A549 (cell line): ENCODE results near the gene PTMS.
A peak's percentile ranks its signal among the peaks of the same experiment; 100 is the strongest.

ENCODE experiments used
- CBX8 ChIP-seq: fragments of 200-600 bp; sonication (generic); IDR thresholded peaks from 2 replicates; pipeline ENCODE4 v1.6.1; 2016
- GATA3 ChIP-seq: IDR thresholded peaks from 2 replicates; pipeline ENCODE4 v1.6.1; 2012; ENCODE audit warnings: borderline replicate concordance
- JUNB ChIP-seq: fragments of >200 bp; sonication (Bioruptor Twin); formaldehyde crosslinking; IDR thresholded peaks from 2 replicates; pipeline ENCODE4 v1.6.1; 2016
- POLR2A ChIP-seq: IDR thresholded peaks from 2 replicates; pipeline ENCODE4 v1.6.1; 2012; ENCODE audit warnings: mild to moderate bottlenecking, low read length
- SMC3 ChIP-seq: fragments of >200 bp; sonication (Bioruptor Twin); formaldehyde crosslinking; IDR thresholded peaks from 3 replicates; pipeline ENCODE4 v1.6.1; 2018; ENCODE audit warnings: inconsistent platforms
- TF ChIP-seq, protein P1 (sequence below): fragments of >200 bp; sonication (Bioruptor Twin); formaldehyde crosslinking; IDR thresholded peaks from 3 replicates; pipeline ENCODE4 v1.5.1; 2016

GRCh38 chr12:6752921-6753771 lies 13.0 kb upstream of the PTMS start, which contains the start of gene MLF2:
- TF ChIP-seq POLR2A (peak; percentile 94), SMC3 (no peak), CBX8 (no peak), JUNB (no peak), GATA3 (no peak)
- TF ChIP-seq, protein P1, sequence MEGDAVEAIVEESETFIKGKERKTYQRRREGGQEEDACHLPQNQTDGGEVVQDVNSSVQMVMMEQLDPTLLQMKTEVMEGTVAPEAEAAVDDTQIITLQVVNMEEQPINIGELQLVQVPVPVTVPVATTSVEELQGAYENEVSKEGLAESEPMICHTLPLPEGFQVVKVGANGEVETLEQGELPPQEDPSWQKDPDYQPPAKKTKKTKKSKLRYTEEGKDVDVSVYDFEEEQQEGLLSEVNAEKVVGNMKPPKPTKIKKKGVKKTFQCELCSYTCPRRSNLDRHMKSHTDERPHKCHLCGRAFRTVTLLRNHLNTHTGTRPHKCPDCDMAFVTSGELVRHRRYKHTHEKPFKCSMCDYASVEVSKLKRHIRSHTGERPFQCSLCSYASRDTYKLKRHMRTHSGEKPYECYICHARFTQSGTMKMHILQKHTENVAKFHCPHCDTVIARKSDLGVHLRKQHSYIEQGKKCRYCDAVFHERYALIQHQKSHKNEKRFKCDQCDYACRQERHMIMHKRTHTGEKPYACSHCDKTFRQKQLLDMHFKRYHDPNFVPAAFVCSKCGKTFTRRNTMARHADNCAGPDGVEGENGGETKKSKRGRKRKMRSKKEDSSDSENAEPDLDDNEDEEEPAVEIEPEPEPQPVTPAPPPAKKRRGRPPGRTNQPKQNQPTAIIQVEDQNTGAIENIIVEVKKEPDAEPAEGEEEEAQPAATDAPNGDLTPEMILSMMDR: no peak; the same call in 2 of the 3 replicates
